HCT116 (cell line): ENCODE data around the gene CREB3L1. TPM values are rescaled to one million over a fixed set of nuclear protein-coding genes. Genes with fewer than 3 reads are reported as not detected.

Source experiments
- ATAC-seq: fragments of 200-7000 bp; cut with Tn5 transposase; 2 replicates; pipeline ENCODE4 v1.9.1; 2020; ENCODE audit warnings: mild to moderate bottlenecking, moderate library complexity
- BruUV-seq: library from RNA; stranded (reverse); fragments of 400-500 nt; replicated peaks from 2 replicates; lab custom pipeline; 2021; lab: Mats Ljungman, UMichigan
- CTCF ChIA-PET: fragments of 300-600 bp; sonication (Branson Sonifier 250); formaldehyde crosslinking; loops from one replicate; lab custom pipeline; 2021; ENCODE audit warnings: antibody characterized with exemption; lab: Charles Lee
- POLR2A ChIA-PET: fragments of 300-600, 350-600 bp; sonication (Branson Sonifier 250); formaldehyde crosslinking; loops from one replicate; lab custom pipeline; 2021; ENCODE audit warnings: antibody characterized with exemption; lab: Charles Lee
- RAD21 ChIA-PET, 2 experiments: fragments of 300-600 bp; sonication (Branson Sonifier 250); formaldehyde crosslinking; loops; one replicate each; lab custom pipeline; 2023; ENCODE audit warnings: low total read pairs in 2 of 2; ENCODE audit not compliant: uncharacterized antibody in 2 of 2, unreplicated experiment in 2 of 2, low non-redundant PET in 1 of 2; lab: Charles Lee
- DNase-seq: peaks from one replicate; pipeline ENCODE4 v3.0.0-alpha.2; 2010; ENCODE audit warnings: low read depth, low spot score
- H2AFZ ChIP-seq: fragments of 200-600 bp; shearing (Covaris generic), sonication (generic); 2 replicates; pipeline ENCODE4 v1.6.1; 2017; ENCODE audit warnings: low read depth, mixed run types, mixed read lengths, antibody characterized with exemption, low read length; ENCODE audit not compliant: poor library complexity, severe bottlenecking
- H3K27ac ChIP-seq: 2 replicates; pipeline ENCODE4 v1.5.1; 2012; ENCODE audit warnings: low read depth, low read length
- H3K27me3 ChIP-seq: fragments of 200-600 bp; sonication (generic); 2 replicates; pipeline ENCODE4 v1.6.1; 2016; ENCODE audit warnings: mixed run types, low read length, mixed read lengths; ENCODE audit not compliant: insufficient read depth
- H3K36me3 ChIP-seq, 2 experiments: fragments of 200-500 bp in 1 of 2; fragments of 200-600 bp in 1 of 2; sonication (Bioruptor generic) in 1 of 2; sonication (generic) in 1 of 2; 2 replicates each; pipeline versions ENCODE4 v1.5.1 to v1.6.1; 2014 to 2016; ENCODE audit warnings: low read length in 2 of 2, inconsistent platforms in 1 of 2, mixed read lengths in 1 of 2, mixed run types in 1 of 2; ENCODE audit not compliant: insufficient read depth in 2 of 2, control insufficient read depth in 1 of 2
- H3K4me1 ChIP-seq, 2 experiments: fragments of 200-600 bp in 1 of 2; sonication (generic) in 1 of 2; 2 replicates each; pipeline versions ENCODE4 v1.5.1 to v1.6.1; 2012 to 2017; ENCODE audit warnings: low read length in 2 of 2, inconsistent platforms in 1 of 2, mild to moderate bottlenecking in 1 of 2, mixed read lengths in 1 of 2, mixed run types in 1 of 2, moderate library complexity in 1 of 2; ENCODE audit not compliant: insufficient read depth in 2 of 2, control insufficient read depth in 1 of 2
- H3K4me2 ChIP-seq: fragments of 200-600 bp; sonication (generic); 2 replicates; pipeline ENCODE4 v1.6.1; 2017; ENCODE audit warnings: mixed run types, low read length, mixed read lengths
- H3K4me3 ChIP-seq, 2 experiments: fragments of 200-600 bp in 1 of 2; sonication (generic) in 1 of 2; replicated peaks in 1 of 2; 2 replicates each; pipeline ENCODE4 v1.5.1; 2011 to 2016; ENCODE audit warnings: low read length in 2 of 2, control low read depth in 1 of 2, low read depth in 1 of 2, mild to moderate bottlenecking in 1 of 2, mixed read lengths in 1 of 2, mixed run types in 1 of 2
- H3K79me2 ChIP-seq: fragments of 200-600 bp; sonication (generic); 2 replicates; pipeline ENCODE4 v1.6.1; 2017; ENCODE audit warnings: mild to moderate bottlenecking, mixed run types, low read length, moderate library complexity, mixed read lengths; ENCODE audit not compliant: insufficient read depth
- H3K9ac ChIP-seq: fragments of 200-600 bp; sonication (generic); 2 replicates; pipeline ENCODE4 v1.6.1; 2016; ENCODE audit warnings: low read length, mixed read lengths
- H3K9me2 ChIP-seq: fragments of 200-600 bp; sonication (generic), shearing (Covaris generic); 2 replicates; pipeline ENCODE4 v1.6.1; 2017; ENCODE audit warnings: mixed run types, mild to moderate bottlenecking, moderate library complexity; ENCODE audit not compliant: insufficient read depth
- H3K9me3 ChIP-seq, 2 experiments: fragments of 200-500 bp in 1 of 2; fragments of 200-600 bp in 1 of 2; sonication (Bioruptor generic) in 1 of 2; sonication (generic) in 1 of 2; 2 replicates each; pipeline ENCODE4 v1.6.1; 2014 to 2017; ENCODE audit warnings: low read length in 2 of 2, mixed read lengths in 2 of 2, inconsistent platforms in 1 of 2, low read depth in 1 of 2, mild to moderate bottlenecking in 1 of 2, mixed run types in 1 of 2, moderate library complexity in 1 of 2; ENCODE audit not compliant: control insufficient read depth in 1 of 2, insufficient read depth in 1 of 2
- H4K20me1 ChIP-seq: fragments of 200-600 bp; sonication (generic), shearing (Covaris generic); 2 replicates; pipeline ENCODE4 v1.6.1; 2017; ENCODE audit warnings: mixed run types, mild to moderate bottlenecking, moderate library complexity; ENCODE audit not compliant: insufficient read depth
- CBX3 ChIP-seq: IDR thresholded peaks from 2 replicates; pipeline ENCODE4 v1.6.1; 2012; ENCODE audit warnings: low read depth
- CEBPB ChIP-seq: IDR thresholded peaks from 2 replicates; pipeline ENCODE4 v1.6.1; 2012; ENCODE audit warnings: low read depth
- EGR1 ChIP-seq: IDR thresholded peaks from 2 replicates; pipeline ENCODE4 v1.6.1; 2012; ENCODE audit warnings: low read depth
- EZH2phosphoT487 ChIP-seq: fragments of 200-600 bp; IDR thresholded peaks from 2 replicates; pipeline ENCODE4 v1.6.1; 2018; ENCODE audit warnings: antibody characterized with exemption, borderline replicate concordance
- POLR2A ChIP-seq: IDR thresholded peaks from 2 replicates; pipeline ENCODE4 v1.7.0; 2011; ENCODE audit warnings: borderline replicate concordance; ENCODE audit not compliant: insufficient read depth, insufficient read length; ENCODE audit errors: extremely low read depth
- POLR2AphosphoS5 ChIP-seq: IDR thresholded peaks from 2 replicates; pipeline ENCODE4 v1.6.1; 2011; ENCODE audit warnings: mild to moderate bottlenecking, low read depth, low read length, moderate library complexity
- RAD21 ChIP-seq: IDR thresholded peaks from 2 replicates; pipeline ENCODE4 v1.6.1; 2012; ENCODE audit warnings: low read depth, mild to moderate bottlenecking
- SP1 ChIP-seq: IDR thresholded peaks from 2 replicates; pipeline ENCODE4 v1.6.1; 2012; ENCODE audit warnings: low read depth
- SRF ChIP-seq: IDR thresholded peaks from 2 replicates; pipeline ENCODE4 v1.6.1; 2012; ENCODE audit warnings: low read depth
- TCF7L2 ChIP-seq: IDR thresholded peaks from 2 replicates; pipeline ENCODE4 v1.7.0; 2011; ENCODE audit warnings: borderline replicate concordance, inconsistent platforms; ENCODE audit not compliant: insufficient read depth, insufficient read length; ENCODE audit errors: extremely low read depth
- ZFX ChIP-seq: fragments of 450-650 bp; IDR thresholded peaks from 2 replicates; pipeline ENCODE4 v1.6.1; 2017
- intact Hi-C: fragments of 100-400 bp; cut with micrococcal nuclease; formaldehyde crosslinking; loops from 2 replicates; pipeline ENCODE4 v1.10.0; 2022
- total RNA-seq: library from RNA; stranded (reverse); gene quantifications from one replicate; pipeline ENCODE4 v1.2.1, GENCODE V29; 2021; ENCODE audit not compliant: unreplicated experiment
- TF ChIP-seq, protein P1 (sequence below): IDR thresholded peaks from 2 replicates; pipeline ENCODE4 v1.6.1; 2012
- TF ChIP-seq, protein P2 (sequence below): IDR thresholded peaks from 2 replicates; pipeline ENCODE4 v1.6.1; 2012
- TF ChIP-seq, protein P3 (sequence below): IDR thresholded peaks from 2 replicates; pipeline ENCODE4 v1.6.1; 2011; ENCODE audit warnings: mild to moderate bottlenecking, low read length, moderate library complexity; ENCODE audit not compliant: insufficient replicate concordance; ENCODE audit errors: extremely low read depth

CREB3L1 gene
- total RNA-seq, 1 experiment from 2014 or later: 0.37 TPM

DNA sequence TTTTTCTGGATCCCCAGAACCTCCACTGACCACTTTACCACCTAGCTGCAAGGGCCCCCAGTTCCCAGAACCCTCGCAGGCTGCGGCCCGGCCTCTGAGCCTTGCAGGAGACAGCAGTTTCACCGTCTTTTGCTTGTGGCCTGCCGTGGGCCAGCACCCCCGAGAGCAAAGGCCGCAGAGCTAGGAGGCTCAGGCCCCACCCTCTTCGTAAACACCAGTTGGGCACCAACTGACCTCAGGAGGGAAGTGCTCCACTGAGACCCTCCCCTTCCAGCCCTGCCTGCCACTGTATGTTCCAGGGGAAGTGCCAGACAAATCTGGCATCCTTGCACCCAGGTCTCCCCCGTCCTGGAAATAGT lies 23.4 kb upstream of the CREB3L1 start:
- no peak overlapping the region for H2AFZ ChIP-seq
- no peak overlapping the region for H3K4me2 ChIP-seq
- H4K20me1 ChIP-seq: no peaks in the 10 kb centered on the region
- no peaks in the 10 kb centered on the region for H3K79me2 ChIP-seq
- no peak overlapping the region for H3K4me3 ChIP-seq
- no peak overlapping the region for H3K9ac ChIP-seq
- no peak overlapping the region for H3K27ac ChIP-seq
- ChIA-PET POLR2A (interaction anchor here (1.5 kb wide), 1 partner anchor 10 kb away, joined by 3 read pairs; no protein-coding TSS in a partner anchor), RAD21 (no interaction called here), CTCF (no interaction called here)
- TF ChIP-seq, protein P1, sequence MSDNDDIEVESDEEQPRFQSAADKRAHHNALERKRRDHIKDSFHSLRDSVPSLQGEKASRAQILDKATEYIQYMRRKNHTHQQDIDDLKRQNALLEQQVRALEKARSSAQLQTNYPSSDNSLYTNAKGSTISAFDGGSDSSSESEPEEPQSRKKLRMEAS: no peak
- no peak for TF ChIP-seq SP1
- TF ChIP-seq, protein P2, sequence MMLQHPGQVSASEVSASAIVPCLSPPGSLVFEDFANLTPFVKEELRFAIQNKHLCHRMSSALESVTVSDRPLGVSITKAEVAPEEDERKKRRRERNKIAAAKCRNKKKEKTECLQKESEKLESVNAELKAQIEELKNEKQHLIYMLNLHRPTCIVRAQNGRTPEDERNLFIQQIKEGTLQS: no peak
- TF ChIP-seq TCF7L2: no peak
- no peak for TF ChIP-seq EZH2phosphoT487
- no peak for TF ChIP-seq CEBPB
- no peak for TF ChIP-seq CBX3
- TF ChIP-seq RAD21: no peak
- TF ChIP-seq SRF: no peak
- no peak for TF ChIP-seq ZFX
- TF ChIP-seq, protein P3, sequence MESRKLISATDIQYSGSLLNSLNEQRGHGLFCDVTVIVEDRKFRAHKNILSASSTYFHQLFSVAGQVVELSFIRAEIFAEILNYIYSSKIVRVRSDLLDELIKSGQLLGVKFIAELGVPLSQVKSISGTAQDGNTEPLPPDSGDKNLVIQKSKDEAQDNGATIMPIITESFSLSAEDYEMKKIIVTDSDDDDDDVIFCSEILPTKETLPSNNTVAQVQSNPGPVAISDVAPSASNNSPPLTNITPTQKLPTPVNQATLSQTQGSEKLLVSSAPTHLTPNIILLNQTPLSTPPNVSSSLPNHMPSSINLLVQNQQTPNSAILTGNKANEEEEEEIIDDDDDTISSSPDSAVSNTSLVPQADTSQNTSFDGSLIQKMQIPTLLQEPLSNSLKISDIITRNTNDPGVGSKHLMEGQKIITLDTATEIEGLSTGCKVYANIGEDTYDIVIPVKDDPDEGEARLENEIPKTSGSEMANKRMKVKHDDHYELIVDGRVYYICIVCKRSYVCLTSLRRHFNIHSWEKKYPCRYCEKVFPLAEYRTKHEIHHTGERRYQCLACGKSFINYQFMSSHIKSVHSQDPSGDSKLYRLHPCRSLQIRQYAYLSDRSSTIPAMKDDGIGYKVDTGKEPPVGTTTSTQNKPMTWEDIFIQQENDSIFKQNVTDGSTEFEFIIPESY: no peak
- no peak for TF ChIP-seq POLR2A
- TF ChIP-seq POLR2AphosphoS5: no peak
- TF ChIP-seq EGR1: no peak
- no peaks in the 10 kb centered on the region for H3K9me3 ChIP-seq
- intact Hi-C loops: no loop called here
- peaks cover 0 to 17% of the 10 kb centered on the region in 2 experiments; a peak in 3 of 4 replicates for H3K4me1 ChIP-seq
- H3K27me3 ChIP-seq: no peaks in the 10 kb centered on the region
- no peaks in the 10 kb centered on the region for H3K36me3 ChIP-seq
- DNase-seq: no peak
- H3K9me2 ChIP-seq: no peaks in the 10 kb centered on the region
- ATAC-seq: no peak
- BruUV-seq: no TSS peak
